GM19193 (cell line): ENCODE results near the gene WEE1.

Experiments used
- POLR2A ChIP-seq: IDR thresholded peaks from 4 replicates; pipeline ENCODE4 v1.6.1; 2011; ENCODE audit not compliant: insufficient read depth, insufficient read length; ENCODE audit errors: extremely low read depth

WEE1 gene

GRCh38 chr11:9561279-9561982 is 12.0 kb upstream of the WEE1 start:
- no peak for TF ChIP-seq POLR2A

GRCh38 chr11:9562716-9563115 is 10.8 kb upstream of the WEE1 start:
- TF ChIP-seq POLR2A, result no peak

DNA sequence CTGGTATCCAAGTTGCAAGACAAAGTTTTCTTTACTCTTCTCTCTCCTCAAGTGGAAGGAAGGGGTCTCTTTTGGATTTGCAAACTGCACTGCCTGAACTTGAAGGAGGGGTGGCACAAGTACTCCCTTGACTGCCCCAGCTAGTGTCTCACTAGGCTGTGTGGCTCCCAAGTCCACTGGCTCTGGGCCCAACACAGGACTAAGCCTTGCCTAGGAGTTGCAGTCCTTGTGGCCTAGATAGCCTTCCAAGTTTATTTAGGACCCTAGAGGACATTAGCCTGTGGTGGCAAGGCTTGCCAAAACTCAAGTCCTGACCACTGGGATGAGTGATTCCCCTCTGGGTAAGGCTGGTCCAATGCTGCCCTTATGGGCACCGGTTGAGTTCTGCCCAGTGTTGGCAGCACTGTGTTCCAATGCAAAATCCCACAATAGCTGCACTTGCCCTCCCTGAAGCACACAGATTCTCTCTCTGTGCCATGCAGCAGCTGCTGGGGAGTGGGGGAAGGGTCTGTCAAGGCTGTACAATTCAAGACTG is 10.2 kb upstream of the WEE1 start:
- TF ChIP-seq POLR2A, result no peak

DNA sequence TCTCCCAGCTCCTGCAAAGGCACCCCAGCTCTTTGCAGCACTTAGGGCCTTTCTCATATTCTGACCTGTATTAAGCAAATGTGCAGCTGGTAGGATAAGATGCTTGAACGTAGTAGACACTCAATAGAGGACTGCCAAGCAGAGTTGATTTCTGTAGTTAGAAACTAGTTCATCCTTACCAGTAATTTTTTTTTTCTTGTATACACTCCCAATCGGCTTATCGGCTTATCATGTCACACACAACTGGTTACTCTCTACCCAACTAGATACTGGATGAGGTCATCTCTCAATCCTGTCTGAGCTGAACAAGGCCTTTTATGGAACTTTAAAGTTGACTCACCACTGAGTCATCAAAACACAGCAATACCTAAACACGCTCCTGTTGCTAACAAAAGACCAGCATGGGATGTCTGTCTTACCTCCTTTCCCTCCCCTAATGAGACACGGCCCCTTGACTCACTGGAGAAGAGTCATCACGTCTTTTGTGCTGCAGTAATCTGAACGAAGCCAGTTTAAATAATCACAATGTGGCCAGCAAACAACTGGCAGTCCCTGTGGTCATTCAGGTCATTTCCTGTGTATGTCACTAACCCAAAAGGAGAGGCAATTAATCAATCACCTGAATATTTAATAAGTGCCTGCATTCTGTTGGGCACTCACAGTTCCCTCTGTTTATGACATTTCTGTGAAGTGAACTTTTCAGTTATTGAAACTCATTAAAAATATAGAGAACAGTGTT is 7.5 kb upstream of the WEE1 start:
- TF ChIP-seq POLR2A, result no peak

GRCh38 chr11:9566561-9567063 is 6.9 kb upstream of the WEE1 start:
- TF ChIP-seq POLR2A, result no peak

DNA sequence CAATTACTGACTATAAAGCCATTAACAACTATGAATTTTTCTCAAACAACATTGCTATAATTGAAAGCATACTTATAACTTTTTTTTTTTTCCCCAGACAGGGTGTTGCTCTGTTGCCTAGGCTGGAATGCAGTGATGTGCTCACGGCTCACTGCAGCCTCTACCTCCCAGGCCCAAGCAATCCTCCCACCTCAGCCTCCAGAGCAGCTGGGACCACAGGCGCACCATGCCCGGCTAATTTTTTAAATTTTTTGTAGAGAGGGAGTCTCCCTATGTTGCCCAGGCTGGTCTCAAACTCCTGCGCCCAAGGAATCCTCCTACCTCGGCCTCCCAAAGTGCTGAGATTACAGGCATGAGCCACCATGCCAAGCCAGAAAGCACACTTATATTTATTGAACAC is 6.1 kb upstream of the WEE1 start:
- TF ChIP-seq POLR2A, result no peak

DNA sequence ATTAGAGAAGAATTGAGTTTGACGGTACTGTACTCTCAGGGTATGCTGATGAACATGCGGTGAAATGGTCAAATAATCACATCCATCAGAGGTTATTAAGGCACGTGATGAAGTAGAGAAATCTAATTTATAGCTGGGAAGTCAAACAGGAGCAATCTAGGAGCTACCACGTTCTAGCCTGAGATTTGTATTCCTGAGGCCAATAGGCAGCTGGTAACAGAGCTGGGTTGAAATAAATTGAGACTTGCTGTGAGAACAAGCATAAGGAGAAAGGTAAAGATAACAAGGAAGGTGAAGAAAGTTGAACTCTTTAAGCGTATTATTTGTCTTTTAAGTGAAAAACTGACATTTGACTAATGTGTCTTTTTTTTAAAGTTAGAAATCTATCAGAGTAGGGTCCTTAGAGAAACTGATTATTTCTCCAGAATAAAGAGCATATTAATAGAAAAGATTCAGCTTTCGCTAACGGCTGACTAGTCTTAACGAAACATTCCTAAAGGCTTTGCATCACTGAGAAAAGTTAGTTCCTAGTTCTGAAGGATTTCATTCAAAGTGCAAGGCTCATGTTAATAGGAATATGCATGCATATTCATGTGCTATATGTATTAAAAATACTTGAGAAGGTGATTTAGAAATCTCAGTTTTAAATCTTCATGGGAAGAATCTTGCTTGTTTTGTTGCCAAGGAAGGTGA is 5.2 kb upstream of the WEE1 start:
- no peak for TF ChIP-seq POLR2A

- no peak for TF ChIP-seq POLR2A
These were observed 4.4 kb upstream of the WEE1 start for GRCh38 chr11:9568854-9569587.

DNA sequence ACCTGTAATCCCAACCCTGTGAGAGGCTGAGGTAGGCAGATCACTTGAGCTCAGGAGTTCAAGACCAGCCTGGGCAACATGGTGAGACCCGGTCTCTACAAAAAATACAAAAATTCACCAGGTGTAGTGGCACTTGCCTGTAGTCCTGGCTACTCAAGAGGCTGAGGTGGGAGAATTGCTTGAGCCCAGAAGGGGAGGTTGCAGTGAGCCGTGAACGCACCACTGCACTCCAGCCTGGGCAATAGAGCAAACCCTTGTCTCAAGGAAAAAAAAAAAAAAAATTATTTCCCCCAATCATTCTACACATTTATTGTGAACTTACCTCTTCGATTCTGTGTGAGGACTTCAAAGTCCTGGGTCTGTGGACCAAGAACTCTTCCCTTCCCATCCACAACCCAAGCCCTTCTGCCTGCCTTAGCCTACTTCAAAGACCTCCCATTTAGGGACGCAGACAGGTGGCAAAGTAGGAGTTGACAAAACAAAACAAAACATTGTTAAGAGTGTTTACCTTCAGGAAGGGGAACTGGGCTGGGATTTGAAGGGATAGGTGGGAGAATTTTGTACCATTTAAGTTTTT is 3.8 kb upstream of the WEE1 start:
- no peak for TF ChIP-seq POLR2A

GRCh38 chr11:9570313-9571025 is 3.0 kb upstream of the WEE1 start:
- no peak for TF ChIP-seq POLR2A

DNA sequence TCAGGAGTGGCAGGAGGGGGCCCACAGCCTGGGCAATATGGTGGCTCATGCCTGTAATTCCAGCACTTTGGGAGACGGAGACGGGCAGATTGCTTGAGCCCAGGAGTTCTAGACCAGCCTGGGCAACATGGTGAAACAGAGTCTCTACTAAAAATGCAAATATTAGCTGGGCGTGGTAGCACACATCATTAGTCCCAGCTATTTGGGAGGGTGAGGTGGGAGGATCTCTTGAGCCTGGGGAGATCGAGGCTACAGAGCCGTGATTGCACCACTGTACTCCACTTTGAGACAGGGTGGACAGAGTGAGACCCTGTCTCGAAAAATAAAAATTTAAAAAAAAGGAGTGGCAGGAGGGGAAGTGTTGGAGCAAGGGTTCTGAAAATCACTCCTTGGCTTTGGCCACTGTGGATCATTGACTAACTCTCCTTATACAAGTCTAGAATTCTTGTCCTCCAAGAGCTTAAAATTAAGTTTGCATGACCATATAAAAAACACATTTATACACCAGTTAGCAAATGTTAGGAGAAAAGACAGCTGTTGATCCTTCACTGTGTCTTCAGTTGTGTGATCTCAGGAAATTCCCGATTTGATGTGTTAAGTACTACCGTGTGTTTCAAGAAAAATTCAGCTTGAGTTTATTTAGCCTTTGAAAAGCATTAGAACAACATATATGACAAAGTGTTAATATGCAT is 2.3 kb upstream of the WEE1 start:
- TF ChIP-seq POLR2A, result no peak

DNA sequence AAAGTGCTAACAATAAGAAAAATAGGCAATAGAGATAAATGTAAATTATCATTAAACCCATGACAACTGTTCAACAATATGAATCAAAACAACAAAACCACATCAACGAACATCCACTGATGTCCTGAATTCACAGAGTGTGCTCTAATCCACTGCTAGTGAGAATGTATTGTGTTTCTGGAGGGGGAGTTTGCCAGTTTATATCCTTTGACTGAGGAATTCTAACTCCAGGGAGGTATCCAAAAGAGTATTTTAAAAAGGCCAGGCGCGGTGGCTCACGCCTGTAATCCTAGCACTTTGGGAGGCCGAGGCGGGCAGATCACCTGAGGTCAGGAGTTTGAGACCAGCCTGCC is 1.7 kb upstream of the WEE1 start:
- TF ChIP-seq POLR2A, result no peak
